Measurements from ENCODE around the gene PIGU.
"Not testable (repeated sequence)": the region's sequence is repeated elsewhere in the genome, so short reads cannot be mapped to it uniquely, and the experiment has no call there.

The PIGU gene

GRCh38 chr20:34618676-34619075 lies 58.2 kb downstream of the PIGU start:
- DNase-seq = no peak

GRCh38 chr20:34616913-34617312 lies 60.0 kb downstream of the PIGU start:
- DNase-seq = not testable (repeated sequence)

- DNase-seq = no peak
Measured at GRCh38 chr20:34615477-34615876, 61.4 kb downstream of the PIGU start.

- not testable (repeated sequence) for DNase-seq
Measured at GRCh38 chr20:34611976-34612375, 64.9 kb downstream of the PIGU start.

GRCh38 chr20:34607066-34607465 lies 69.8 kb downstream of the PIGU start:
- DNase-seq = no peak

- DNase-seq = peak; percentile 9 to 56
Measured at GRCh38 chr20:34604980-34605788, 71.7 kb downstream of the PIGU start.

- no peak for DNase-seq
Measured at GRCh38 chr20:34600892-34601653, 75.8 kb downstream of the PIGU start.

GRCh38 chr20:34595377-34596184 lies 81.3 kb downstream of the PIGU start:
- DNase-seq = no peak

GRCh38 chr20:34586488-34587163 lies 90.3 kb downstream of the PIGU start:
- DNase-seq = no peak

GRCh38 chr20:34585019-34585418 lies 91.9 kb downstream of the PIGU start:
- DNase-seq = no peak

- DNase-seq = no peak
Measured at GRCh38 chr20:34583544-34583943, 93.3 kb downstream of the PIGU start.

- DNase-seq = no peak
Measured at GRCh38 chr20:34582911-34583310, 94.0 kb downstream of the PIGU start.

GRCh38 chr20:34582221-34582620 lies 94.7 kb downstream of the PIGU start:
- no peak for DNase-seq

- DNase-seq = peak in 1 of 2 experiments; percentile 57
Measured at GRCh38 chr20:34581341-34582184, 95.3 kb downstream of the PIGU start.

GRCh38 chr20:34579979-34580940 lies 96.6 kb downstream of the PIGU start:
- DNase-seq = no peak

- DNase-seq = peak in 1 of 2 experiments; percentile 71
Measured at GRCh38 chr20:34579191-34579978, 97.5 kb downstream of the PIGU start.

- DNase-seq = no peak
Measured at GRCh38 chr20:34578521-34578920, 98.4 kb downstream of the PIGU start.

GRCh38 chr20:34578025-34578424 lies 98.9 kb downstream of the PIGU start:
- DNase-seq = no peak

GRCh38 chr20:34577061-34577460 lies 99.8 kb downstream of the PIGU start:
- DNase-seq = no peak

GRCh38 chr20:34575756-34576155 lies 101.1 kb downstream of the PIGU start:
- no peak for DNase-seq

Data from NCI-H446 (cell line).